A549 (cell line): Measurements from ENCODE around the gene CMPK1. TPM values are rescaled to one million over a fixed set of nuclear protein-coding genes. Genes with fewer than 3 reads are reported as not detected.

Experiments used
- ATAC-seq, 2 experiments: fragments of 200-7000 bp in 1 of 2; fragments of >200 bp in 1 of 2; cut with Nextera tagmentation in 1 of 2; cut with Tn5 transposase in 1 of 2; 3 replicates each; pipeline versions ENCODE4 v1.8.0 to v1.9.1; 2018 to 2020; ENCODE audit warnings: mild to moderate bottlenecking in 1 of 2, moderate library complexity in 1 of 2
- CTCF ChIA-PET: fragments of 300-600 bp; sonication (Branson Sonifier 250); formaldehyde crosslinking; extraction: SDS; loops from one replicate; lab custom pipeline; 2021; ENCODE audit warnings: antibody characterized with exemption, inconsistent platforms; lab: Yijun Ruan, JAX
- POLR2A ChIA-PET: fragments of 350-600 bp; formaldehyde crosslinking; extraction: SDS; loops from one replicate; lab custom pipeline; 2021; ENCODE audit warnings: antibody characterized with exemption, inconsistent platforms; lab: Yijun Ruan, JAX
- DNase-seq, 2 experiments: peaks; one replicate each; pipeline versions ENCODE4 v3.0.0 to v3.0.0-alpha.2; 2011 to 2016; ENCODE audit warnings: low read depth in 1 of 2, low spot score in 1 of 2
- FAIRE-seq: peaks from 2 replicates; lab custom pipeline; 2011; peaks lifted over from hg19 to GRCh38; lab: Jason Lieb, UNC
- H3K27ac ChIP-seq, 2 experiments: fragments of >200 bp; sonication (Bioruptor Twin); formaldehyde crosslinking; 3 replicates each; pipeline ENCODE4 v1.5.1; 2016 to 2017
- H3K4me1 ChIP-seq: fragments of >200 bp; sonication (Bioruptor Twin); formaldehyde crosslinking; 3 replicates; pipeline ENCODE4 v1.6.1; 2016
- H3K4me2 ChIP-seq: fragments of >200 bp; sonication (Bioruptor Twin); formaldehyde crosslinking; 3 replicates; pipeline ENCODE4 v1.6.1; 2016
- H3K4me3 ChIP-seq: fragments of >200 bp; sonication (Bioruptor Twin); formaldehyde crosslinking; 3 replicates; pipeline ENCODE4 v1.5.1; 2016
- H3K9me3 ChIP-seq: fragments of >200 bp; sonication (Bioruptor Twin); formaldehyde crosslinking; 3 replicates; pipeline ENCODE4 v1.6.1; 2016
- CBX2 ChIP-seq: fragments of 200-600 bp; sonication (generic); IDR thresholded peaks from 2 replicates; pipeline ENCODE4 v1.6.1; 2016; ENCODE audit warnings: low read depth, mild to moderate bottlenecking, borderline replicate concordance
- CHD4 ChIP-seq: fragments of 200-600 bp; sonication (generic); IDR thresholded peaks from 2 replicates; pipeline ENCODE4 v1.6.1; 2016; ENCODE audit warnings: antibody characterized with exemption, mild to moderate bottlenecking, borderline replicate concordance
- EP300 ChIP-seq, 2 experiments: fragments of >200 bp; sonication (Bioruptor Twin); formaldehyde crosslinking; IDR thresholded peaks; 2 replicates in 1 of 2; 3 replicates in 1 of 2; pipeline ENCODE4 v1.6.1; 2016 to 2017
- FOXS1 ChIP-seq: fragments of 250-450 bp; sonication (Bioruptor Pico); IDR thresholded peaks from 2 replicates; pipeline ENCODE4 v1.5.0; 2020; ENCODE audit warnings: mild to moderate bottlenecking, moderate library complexity
- GATA3 ChIP-seq: IDR thresholded peaks from 2 replicates; pipeline ENCODE4 v1.6.1; 2012; ENCODE audit warnings: borderline replicate concordance
- HDAC2 ChIP-seq: fragments of 200-600 bp; sonication (generic); IDR thresholded peaks from 2 replicates; pipeline ENCODE4 v1.6.1; 2016
- HOXA7 ChIP-seq: fragments of 250-450 bp; sonication (Bioruptor Pico); IDR thresholded peaks from 2 replicates; pipeline ENCODE4 v1.5.0; 2020; ENCODE audit warnings: mild to moderate bottlenecking, moderate library complexity
- HOXB5 ChIP-seq: fragments of 250-450 bp; sonication (Bioruptor Pico); IDR thresholded peaks from 2 replicates; pipeline ENCODE4 v1.5.0; 2020; ENCODE audit warnings: mild to moderate bottlenecking, moderate library complexity
- KDM5A ChIP-seq: fragments of 200-600 bp; sonication (generic); IDR thresholded peaks from 2 replicates; pipeline ENCODE4 v1.6.1; 2016; ENCODE audit warnings: antibody characterized with exemption, mild to moderate bottlenecking
- MAFK ChIP-seq: fragments of 450-650 bp; IDR thresholded peaks from 2 replicates; pipeline ENCODE4 v1.6.1; 2014; ENCODE audit not compliant: partially characterized antibody
- MAZ ChIP-seq: fragments of 150-350 bp; IDR thresholded peaks from 2 replicates; pipeline ENCODE4 v1.6.1; 2014; ENCODE audit warnings: antibody characterized with exemption, low read depth, low read length, borderline replicate concordance
- NPAS2 ChIP-seq: fragments of 250-450 bp; sonication (Bioruptor Pico); IDR thresholded peaks from 2 replicates; pipeline ENCODE4 v1.8.0; 2022; ENCODE audit warnings: mild to moderate bottlenecking, moderate library complexity, borderline replicate concordance
- RAD21 ChIP-seq, 2 experiments: fragments of >200 bp in 1 of 2; sonication (Bioruptor Twin) in 1 of 2; formaldehyde crosslinking in 1 of 2; IDR thresholded peaks in 1 of 2; conservative IDR thresholded peaks in 1 of 2; 2 replicates in 1 of 2; 3 replicates in 1 of 2; pipeline ENCODE4 v1.6.1; 2012 to 2018; ENCODE audit warnings: inconsistent platforms in 1 of 2
- RARB ChIP-seq: fragments of 250-450 bp; sonication (Bioruptor Pico); IDR thresholded peaks from 2 replicates; pipeline ENCODE4 v1.8.0; 2021; ENCODE audit warnings: mild to moderate bottlenecking, moderate library complexity
- RCOR1 ChIP-seq: fragments of 150-350 bp; IDR thresholded peaks from 2 replicates; pipeline ENCODE4 v1.6.1; 2014; ENCODE audit warnings: antibody characterized with exemption, low read length, low read depth
- RFX5 ChIP-seq: fragments of 450-650 bp; IDR thresholded peaks from 2 replicates; pipeline ENCODE4 v1.7.1; 2014; ENCODE audit warnings: antibody characterized with exemption, mild to moderate bottlenecking, moderate library complexity
- RNF2 ChIP-seq: fragments of 200-600 bp; sonication (generic); IDR thresholded peaks from 2 replicates; pipeline ENCODE4 v1.6.1; 2016; ENCODE audit warnings: low read depth, mild to moderate bottlenecking, antibody characterized with exemption, moderate library complexity, borderline replicate concordance
- TP53 ChIP-seq: fragments of 250-450 bp; sonication (Bioruptor Pico); IDR thresholded peaks from 2 replicates; pipeline ENCODE4 v1.5.0; 2021; ENCODE audit warnings: mild to moderate bottlenecking, moderate library complexity
- ZC3H11A ChIP-seq: fragments of 450-650 bp; IDR thresholded peaks from 2 replicates; pipeline ENCODE4 v1.6.1; 2014; ENCODE audit warnings: antibody characterized with exemption, mild to moderate bottlenecking
- WGBS: methylation state at CpG from one replicate; pipeline ENCODE4 v1.1.6; 2017; ENCODE audit errors: missing lambda C conversion rate; 5-methylcytosine and 5-hydroxymethylcytosine counted together
- polyA plus RNA-seq, 4 experiments: library from polyadenylated mRNA; depleted of rRNA in 3 of 4; stranded (reverse); fragments of >200 nt; fragmentation: RNase III in 1 of 4; extraction: RNeasy Plus Mini Kit Qiagen cat#74134 plus additional on column Dnase treatment in 1 of 4; gene quantifications; 2 replicates in 3 of 4; 3 replicates in 1 of 4; pipeline ENCODE4 v1.2.3, GENCODE V29; 2011 to 2017
- TF ChIP-seq, protein P1 (sequence below): fragments of 250-450 bp; sonication (Bioruptor Pico); IDR thresholded peaks from 2 replicates; pipeline ENCODE4 v1.5.0; 2020; ENCODE audit warnings: low read depth, mild to moderate bottlenecking, moderate library complexity
- TF ChIP-seq, protein P2 (sequence below): IDR thresholded peaks from 2 replicates; pipeline ENCODE4 v1.6.1; 2012
- TF ChIP-seq, protein P3 (sequence below): fragments of >200 bp; sonication (Bioruptor Twin); formaldehyde crosslinking; IDR thresholded peaks from 3 replicates; pipeline ENCODE4 v1.6.1; 2016
- TF ChIP-seq, protein P4 (sequence below): fragments of 150-350 bp; IDR thresholded peaks from 2 replicates; pipeline ENCODE4 v1.6.1; 2014; ENCODE audit warnings: low read depth, mild to moderate bottlenecking, low read length

Gene CMPK1
- polyA plus RNA-seq, 2 of the 4 experiments (the other 2 are of a cell fraction) = 89.3 to 103 TPM

- Histone ChIP-seq H3K9me3 (no peaks in the 10 kb centered on the region), H3K4me3 (no peak overlapping the region), H3K27ac (no peak overlapping the region), H3K4me2 (no peak overlapping the region), H3K4me1 (no peaks in the 10 kb centered on the region)
- DNase-seq (no peak), FAIRE-seq (no peak), ATAC-seq (no peak)
- POLR2A ChIA-PET = interaction anchor here (0.6 kb wide), 1 partner anchor 37 kb away, joined by 4 read pairs; no protein-coding TSS in a partner anchor
- WGBS = 94% methylated on average over 3 of the region's 3 CpGs
- TF ChIP-seq CHD4 (no peak), MAFK (no peak), MAZ (no peak), HOXB5 (CRISPR knock-in tag) (no peak), CBX2 (no peak), RNF2 (no peak), NPAS2 (CRISPR knock-in tag) (no peak), GATA3 (no peak), KDM5A (no peak), HDAC2 (no peak), FOXS1 (no peak), EP300 (IDR thresholded peaks at IDR 0.05) (no peak), RAD21 (conservative IDR thresholded peaks at IDR 0.05 in 1 of 2, IDR thresholded peaks at IDR 0.05 in 1 of 2) (no peak), RARB (CRISPR knock-in tag) (no peak)
- TF ChIP-seq, protein P1, sequence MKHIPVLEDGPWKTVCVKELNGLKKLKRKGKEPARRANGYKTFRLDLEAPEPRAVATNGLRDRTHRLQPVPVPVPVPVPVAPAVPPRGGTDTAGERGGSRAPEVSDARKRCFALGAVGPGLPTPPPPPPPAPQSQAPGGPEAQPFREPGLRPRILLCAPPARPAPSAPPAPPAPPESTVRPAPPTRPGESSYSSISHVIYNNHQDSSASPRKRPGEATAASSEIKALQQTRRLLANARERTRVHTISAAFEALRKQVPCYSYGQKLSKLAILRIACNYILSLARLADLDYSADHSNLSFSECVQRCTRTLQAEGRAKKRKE (CRISPR knock-in tag) = no peak
- TF ChIP-seq, protein P2, sequence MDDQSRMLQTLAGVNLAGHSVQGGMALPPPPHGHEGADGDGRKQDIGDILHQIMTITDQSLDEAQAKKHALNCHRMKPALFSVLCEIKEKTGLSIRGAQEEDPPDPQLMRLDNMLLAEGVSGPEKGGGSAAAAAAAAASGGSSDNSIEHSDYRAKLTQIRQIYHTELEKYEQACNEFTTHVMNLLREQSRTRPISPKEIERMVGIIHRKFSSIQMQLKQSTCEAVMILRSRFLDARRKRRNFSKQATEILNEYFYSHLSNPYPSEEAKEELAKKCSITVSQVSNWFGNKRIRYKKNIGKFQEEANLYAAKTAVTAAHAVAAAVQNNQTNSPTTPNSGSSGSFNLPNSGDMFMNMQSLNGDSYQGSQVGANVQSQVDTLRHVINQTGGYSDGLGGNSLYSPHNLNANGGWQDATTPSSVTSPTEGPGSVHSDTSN = no peak
- TF ChIP-seq, protein P3, sequence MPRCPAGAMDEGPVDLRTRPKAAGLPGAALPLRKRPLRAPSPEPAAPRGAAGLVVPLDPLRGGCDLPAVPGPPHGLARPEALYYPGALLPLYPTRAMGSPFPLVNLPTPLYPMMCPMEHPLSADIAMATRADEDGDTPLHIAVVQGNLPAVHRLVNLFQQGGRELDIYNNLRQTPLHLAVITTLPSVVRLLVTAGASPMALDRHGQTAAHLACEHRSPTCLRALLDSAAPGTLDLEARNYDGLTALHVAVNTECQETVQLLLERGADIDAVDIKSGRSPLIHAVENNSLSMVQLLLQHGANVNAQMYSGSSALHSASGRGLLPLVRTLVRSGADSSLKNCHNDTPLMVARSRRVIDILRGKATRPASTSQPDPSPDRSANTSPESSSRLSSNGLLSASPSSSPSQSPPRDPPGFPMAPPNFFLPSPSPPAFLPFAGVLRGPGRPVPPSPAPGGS = no peak
- CTCF ChIA-PET = interaction anchor here (0.7 to 2.5 kb wide), 2 partner anchors 328 to 344 kb away, joined by 3 to 9 read pairs; no protein-coding TSS in a partner anchor
Measured at GRCh38 chr1:47382399-47382983, 48.9 kb downstream of the CMPK1 start.

DNA sequence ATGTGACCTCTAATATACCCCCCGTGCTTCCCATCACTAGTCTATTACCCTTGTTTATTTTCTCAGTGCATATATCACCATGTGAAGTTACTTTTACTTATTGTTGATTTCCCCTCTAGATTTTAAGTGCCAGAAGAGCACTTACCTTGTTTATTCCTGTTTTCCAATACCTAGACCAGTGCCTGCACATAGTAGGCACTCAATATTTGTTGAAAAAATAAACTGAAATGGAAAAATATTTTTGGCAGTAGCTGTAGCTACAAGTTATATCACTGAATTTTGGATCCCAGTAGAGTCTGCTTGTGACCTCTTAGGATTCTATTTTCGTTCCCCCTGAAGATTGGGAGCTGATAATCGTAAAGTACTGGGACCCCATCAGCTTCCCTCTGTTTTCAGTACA is 50.5 kb downstream of the CMPK1 start:
- Histone ChIP-seq H3K27ac (no peak overlapping the region), H3K4me3 (no peak overlapping the region), H3K9me3 (no peaks in the 10 kb centered on the region), H3K4me2 (no peak overlapping the region), H3K4me1 (no peaks in the 10 kb centered on the region)
- FAIRE-seq = no peak
- CTCF ChIA-PET = no interaction called here
- no peak for ATAC-seq
- POLR2A ChIA-PET = no interaction called here
- TF ChIP-seq, protein P2 = no peak
- TF ChIP-seq RNF2 (no peak), NPAS2 (CRISPR knock-in tag) (no peak), TP53 (CRISPR knock-in tag) (no peak), HOXA7 (no peak), ZC3H11A (no peak), RFX5 (no peak), MAFK (no peak), HOXB5 (CRISPR knock-in tag) (no peak), RAD21 (conservative IDR thresholded peaks at IDR 0.05 in 1 of 2, IDR thresholded peaks at IDR 0.05 in 1 of 2) (no peak), RCOR1 (no peak)
- TF ChIP-seq, protein P4, sequence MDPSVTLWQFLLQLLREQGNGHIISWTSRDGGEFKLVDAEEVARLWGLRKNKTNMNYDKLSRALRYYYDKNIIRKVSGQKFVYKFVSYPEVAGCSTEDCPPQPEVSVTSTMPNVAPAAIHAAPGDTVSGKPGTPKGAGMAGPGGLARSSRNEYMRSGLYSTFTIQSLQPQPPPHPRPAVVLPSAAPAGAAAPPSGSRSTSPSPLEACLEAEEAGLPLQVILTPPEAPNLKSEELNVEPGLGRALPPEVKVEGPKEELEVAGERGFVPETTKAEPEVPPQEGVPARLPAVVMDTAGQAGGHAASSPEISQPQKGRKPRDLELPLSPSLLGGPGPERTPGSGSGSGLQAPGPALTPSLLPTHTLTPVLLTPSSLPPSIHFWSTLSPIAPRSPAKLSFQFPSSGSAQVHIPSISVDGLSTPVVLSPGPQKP = no peak
- TF ChIP-seq, protein P3 = no peak
- no peak for DNase-seq
- WGBS = 90% methylated on average over 3 of the region's 3 CpGs
